Glomerular visceral epithelial cell (primary cell): Measurements from ENCODE around the gene ZSCAN32.

Experiments
- DNase-seq: peaks from one replicate; pipeline ENCODE4 v3.0.0-alpha.2; 2016; ENCODE audit errors: extremely low spot score

The ZSCAN32 gene

GRCh38 chr16:3400779-3401688 is at the start of gene ZSCAN32, which contains the start of gene ZNF174:
Gene ZSCAN32, minus strand, starts transcription at chr16:3401004. Its CDS starts 3,447 bp downstream, at chr16:3397557.
Gene ZNF174, plus strand, starts transcription at chr16:3401215. Its CDS starts 790 bp downstream, at chr16:3402005.
- DNase-seq = peak; percentile 99

- peak; percentile 31 for DNase-seq
Observed at GRCh38 chr16:3444032-3444388, 43.2 kb upstream of the ZSCAN32 start.

DNA sequence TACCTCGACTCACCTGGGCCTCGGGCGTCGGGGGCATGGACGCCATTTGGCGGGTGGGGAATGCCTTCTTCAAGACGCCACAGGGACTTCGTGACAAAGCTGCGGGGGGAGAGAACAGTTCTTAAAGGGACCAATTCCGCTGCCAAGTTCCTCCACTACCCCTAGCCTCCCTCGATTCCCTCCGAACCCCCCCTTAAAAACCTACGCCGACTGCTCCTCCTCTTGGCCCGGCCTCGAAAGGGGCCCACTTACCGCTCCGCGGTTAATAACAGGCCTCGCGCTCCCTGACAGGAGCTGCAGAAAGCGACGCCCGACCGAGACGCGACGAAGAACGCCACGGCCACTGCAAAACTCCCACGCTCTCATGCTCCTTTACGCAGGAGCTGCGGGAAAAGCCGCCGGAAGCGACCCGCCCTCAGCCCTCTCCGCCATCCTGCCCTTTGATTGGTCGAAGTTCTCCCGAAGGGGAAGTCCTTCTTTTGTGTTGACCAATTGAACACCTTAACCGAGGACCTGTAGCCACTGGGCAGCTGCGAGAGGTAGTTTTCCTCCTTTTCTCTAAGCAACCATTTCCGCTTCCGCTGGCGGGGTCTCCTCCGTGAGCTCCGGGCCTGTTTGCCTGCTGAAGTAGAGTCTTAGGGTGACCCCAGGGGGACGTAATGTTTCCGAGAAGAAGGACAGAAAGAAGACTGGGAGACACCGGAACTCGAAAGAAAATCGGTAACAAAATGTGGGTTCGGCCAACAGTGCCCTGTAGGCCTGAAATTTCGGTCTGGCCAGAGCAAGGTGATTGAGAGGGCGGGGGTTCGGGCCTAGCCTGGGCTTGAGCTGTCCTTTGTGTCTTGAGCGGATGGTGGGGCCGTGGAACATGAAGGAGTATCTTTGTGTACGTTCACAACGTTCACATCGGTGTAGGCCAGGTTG is 42.6 kb upstream of the ZSCAN32 start, which contains the start of the genes NAA60 and ZNF597:
NAA60 (plus strand) TSS at position 573 of the 924 bp plus-strand sequence. CDS start 32,548 bp downstream, outside the sequence.
ZNF597 (minus strand) TSS at position 397 of the 924 bp plus-strand sequence; CDS start at position 46, 351 bp downstream.
- DNase-seq = peak; percentile 84

- DNase-seq = no peak
Observed at GRCh38 chr16:3439637-3440036, 38.8 kb upstream of the ZSCAN32 start.

DNA sequence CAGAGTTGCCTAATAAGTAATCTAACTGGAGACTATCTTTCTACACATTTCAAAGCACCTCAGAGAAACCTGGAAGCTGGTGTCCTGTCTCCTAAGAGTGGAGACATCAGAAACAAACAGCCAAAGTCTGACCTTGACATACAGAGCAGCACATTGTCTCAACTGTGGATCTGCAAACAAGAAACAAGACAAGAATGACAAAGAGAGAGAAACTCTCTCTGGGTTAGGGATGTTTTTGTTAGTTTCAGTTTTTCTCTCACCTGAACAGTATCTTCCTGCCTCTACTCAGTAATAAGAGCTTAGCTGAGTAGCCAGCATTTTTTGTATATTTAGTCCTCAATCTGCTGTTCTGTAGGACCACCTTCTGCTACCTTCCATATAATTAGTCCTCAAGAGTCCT is 33.6 kb upstream of the ZSCAN32 start:
- DNase-seq = no peak

- DNase-seq = no peak
Observed at GRCh38 chr16:3431779-3432219, 31.0 kb upstream of the ZSCAN32 start.

DNA sequence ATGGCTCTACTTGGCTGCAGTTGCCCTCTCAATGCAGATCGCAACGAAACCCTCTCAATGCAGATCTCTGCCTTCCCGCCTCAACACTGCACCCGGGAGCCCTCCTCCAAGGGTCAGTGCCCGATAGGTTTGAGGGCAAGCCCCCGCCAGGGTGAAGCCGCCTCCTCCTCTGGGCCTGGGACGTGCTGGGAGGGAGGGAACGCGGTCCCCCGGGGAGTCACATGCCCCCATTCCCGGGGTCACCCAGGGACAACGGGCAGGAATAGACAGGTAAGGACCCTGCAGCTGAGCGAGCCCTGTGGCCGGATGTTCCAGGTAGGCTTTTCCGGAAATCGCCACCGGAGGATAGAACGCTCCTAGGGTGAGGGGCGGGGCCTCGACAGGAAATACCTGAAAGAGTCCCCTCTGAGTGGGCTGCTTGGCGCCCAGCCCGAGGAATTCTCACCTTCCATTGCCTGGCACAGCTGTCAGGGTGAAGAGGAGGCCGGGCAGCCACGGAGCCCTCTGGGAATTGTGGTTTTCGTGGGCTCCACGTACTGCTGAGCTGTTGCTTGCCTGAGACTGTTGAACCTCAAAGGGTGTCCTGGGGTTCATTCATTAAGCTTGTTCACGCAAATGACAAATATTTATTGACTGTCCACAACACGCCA is 13.1 kb upstream of the ZSCAN32 start:
- no peak for DNase-seq

DNA sequence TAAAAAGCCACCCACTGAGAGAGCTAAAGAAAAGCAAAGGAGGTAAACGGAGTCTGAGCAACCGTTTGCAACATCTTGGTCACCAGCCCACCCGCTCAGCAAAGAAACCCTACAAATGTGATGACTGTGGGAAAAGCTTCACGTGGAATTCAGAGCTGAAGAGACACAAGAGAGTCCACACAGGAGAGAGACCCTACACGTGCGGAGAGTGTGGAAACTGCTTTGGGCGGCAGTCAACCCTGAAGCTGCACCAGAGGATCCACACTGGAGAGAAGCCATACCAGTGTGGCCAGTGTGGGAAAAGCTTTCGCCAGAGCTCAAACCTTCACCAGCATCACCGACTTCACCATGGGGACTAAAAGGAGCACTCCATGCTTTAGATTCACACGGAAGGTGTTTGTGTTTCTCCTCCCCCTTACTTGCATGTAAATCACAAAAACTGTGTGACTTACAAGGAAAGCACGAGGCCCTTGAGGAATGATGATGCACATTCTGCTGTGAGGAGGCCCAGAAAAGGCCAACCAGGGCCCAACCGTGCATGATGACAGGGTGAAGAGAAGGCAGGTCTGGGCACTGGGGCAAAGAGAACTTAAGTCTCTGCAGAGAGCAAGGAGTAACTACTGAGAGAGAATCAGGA is 7.9 kb upstream of the ZSCAN32 start:
- DNase-seq = no peak

DNA sequence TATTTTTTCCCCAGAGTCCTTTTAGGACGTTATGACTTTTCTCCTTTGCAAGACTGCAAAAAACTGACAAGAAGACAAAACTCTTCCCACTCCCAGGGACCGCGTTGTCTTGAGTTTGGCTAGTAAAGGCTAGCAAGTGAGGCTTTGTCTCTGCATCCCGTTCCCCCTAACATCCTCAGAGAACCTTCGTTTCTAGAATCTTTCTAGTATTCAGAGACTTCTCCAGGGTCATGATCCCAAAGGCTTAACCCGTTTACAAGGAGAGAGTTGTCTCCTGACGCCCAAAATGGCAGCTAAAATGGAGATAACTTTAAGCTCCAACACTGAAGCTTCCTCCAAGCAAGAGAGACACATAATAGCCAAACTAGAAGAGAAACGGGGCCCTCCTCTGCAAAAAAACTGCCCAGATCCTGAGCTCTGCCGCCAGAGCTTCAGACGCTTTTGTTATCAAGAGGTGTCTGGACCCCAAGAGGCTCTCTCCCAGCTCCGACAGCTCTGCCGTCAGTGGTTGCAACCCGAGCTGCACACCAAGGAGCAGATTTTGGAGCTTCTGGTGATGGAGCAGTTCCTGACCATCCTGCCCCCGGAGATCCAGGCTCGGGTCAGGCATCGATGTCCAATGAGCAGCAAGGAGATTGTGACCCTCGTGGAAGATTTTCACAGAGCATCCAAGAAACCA is 1.1 kb upstream of the ZSCAN32 start:
- DNase-seq = peak; percentile 3

- DNase-seq = peak; percentile 1
Observed at GRCh38 chr16:3400446-3400778, 392 bp downstream of the ZSCAN32 start.

GRCh38 chr16:3389663-3390338 is 11.0 kb downstream of the ZSCAN32 start:
- no peak for DNase-seq

DNA sequence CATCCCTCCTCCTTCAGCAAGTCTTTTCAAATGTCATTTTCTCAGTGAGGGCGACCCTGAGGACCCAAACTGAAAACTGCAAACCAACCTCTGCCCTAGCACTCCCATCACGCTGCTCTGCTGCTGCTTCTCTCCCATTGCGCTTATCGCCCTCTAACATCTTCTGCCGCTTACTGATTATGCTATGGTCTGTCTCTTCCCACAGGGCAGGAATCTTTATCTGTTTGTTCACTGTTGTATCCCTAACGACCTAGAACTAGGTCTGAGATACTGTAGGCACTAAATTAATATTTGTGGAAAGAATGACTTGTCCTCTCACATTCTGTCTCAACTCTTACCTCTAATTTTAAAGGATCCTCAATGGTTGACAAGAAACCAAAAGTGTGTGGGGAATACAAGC is 12.5 kb downstream of the ZSCAN32 start:
- DNase-seq = no peak

DNA sequence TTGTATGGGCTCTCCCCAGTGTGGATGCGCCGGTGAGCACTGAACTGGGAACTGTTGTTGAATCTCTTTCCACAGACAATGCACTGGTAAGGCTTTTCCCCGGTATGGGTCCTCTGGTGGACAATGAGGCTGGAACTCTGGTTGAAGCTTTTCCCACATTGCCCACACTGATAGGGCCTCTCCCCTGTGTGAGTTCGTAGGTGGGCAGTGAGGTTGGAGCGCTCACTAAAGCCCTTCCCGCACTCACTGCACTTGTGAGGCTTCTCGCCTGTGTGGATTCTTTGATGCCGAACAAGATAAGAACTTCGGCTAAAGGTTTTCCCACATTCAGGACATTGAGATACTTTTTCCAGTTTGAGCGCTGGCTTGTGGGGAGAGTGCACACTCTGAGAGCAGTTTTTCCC is 17.8 kb downstream of the ZSCAN32 start:
- no peak for DNase-seq

DNA sequence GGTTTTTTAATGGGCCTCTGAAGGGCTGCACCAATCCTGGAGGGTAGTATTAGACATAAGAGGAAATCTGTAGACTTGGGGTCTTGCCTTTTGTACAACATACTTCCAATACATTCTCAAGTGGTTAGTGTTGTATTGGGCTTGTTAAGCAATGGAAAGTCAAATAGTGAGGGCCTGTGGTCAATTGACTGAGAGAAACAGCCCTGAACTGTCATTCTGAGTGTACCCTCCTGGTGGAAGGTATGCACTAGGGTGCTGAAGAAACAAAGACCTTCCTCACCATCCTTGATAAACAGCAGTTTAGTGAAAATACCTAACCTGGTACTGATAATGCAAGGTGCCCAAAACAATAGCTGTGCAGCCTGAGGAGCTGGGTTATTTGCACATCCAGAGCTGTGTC is 22.9 kb downstream of the ZSCAN32 start:
- no peak for DNase-seq

DNA sequence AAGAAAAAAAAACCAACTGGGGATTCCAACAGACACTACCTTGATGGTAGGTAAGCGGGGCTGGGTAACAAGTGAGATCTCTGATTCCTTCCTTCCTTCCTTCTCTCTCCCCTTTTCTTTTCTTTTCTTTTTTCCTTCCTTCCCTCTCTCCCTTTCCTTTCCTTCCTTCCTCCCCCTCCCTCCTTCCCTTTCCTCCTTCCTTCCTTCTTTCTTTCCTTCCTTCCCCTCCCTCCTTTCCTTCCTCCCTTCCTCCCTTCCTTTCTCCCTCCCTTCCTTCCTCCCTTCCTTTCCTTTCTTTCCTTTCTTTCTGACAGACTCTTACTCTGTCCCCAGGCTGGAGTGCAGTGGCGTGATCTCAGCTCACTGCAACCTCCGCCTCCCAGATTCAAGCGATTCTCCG is 25.1 kb downstream of the ZSCAN32 start:
- DNase-seq = no peak

GRCh38 chr16:3369073-3369472 is 31.7 kb downstream of the ZSCAN32 start:
- DNase-seq = no peak

DNA sequence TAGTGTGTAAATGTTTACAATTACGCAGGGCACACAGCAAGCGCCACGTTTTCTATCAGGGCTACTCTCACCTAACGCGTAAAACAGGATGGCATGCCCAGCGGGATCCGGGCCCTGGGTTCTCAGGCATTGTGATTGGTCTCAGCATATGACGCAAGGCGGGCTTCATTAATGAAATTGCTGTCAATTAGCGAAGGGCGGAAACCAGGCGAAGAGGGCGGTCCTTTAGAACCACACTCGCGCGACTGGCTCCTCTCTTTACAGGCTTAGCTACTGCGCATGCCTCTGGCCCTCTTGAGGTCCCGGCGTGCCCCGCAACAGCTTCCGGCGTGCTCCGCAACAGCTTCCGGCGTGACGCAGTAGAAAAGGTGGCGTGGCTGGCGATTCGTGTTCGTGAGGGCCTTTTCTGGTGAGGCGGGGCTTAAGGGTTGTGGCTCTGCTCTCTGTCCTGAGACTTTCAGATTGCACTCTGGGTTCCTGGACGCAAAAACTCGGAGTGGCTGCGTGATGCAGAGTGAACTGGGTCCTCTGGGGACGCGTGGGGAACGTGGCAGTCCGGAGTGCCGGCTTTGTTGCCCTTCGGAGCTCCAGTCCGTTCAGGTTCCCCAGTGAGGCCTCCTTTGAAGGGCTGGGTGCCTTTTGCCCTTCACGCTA is 35.9 kb downstream of the ZSCAN32 start:
- peak; percentile 84 for DNase-seq

DNA sequence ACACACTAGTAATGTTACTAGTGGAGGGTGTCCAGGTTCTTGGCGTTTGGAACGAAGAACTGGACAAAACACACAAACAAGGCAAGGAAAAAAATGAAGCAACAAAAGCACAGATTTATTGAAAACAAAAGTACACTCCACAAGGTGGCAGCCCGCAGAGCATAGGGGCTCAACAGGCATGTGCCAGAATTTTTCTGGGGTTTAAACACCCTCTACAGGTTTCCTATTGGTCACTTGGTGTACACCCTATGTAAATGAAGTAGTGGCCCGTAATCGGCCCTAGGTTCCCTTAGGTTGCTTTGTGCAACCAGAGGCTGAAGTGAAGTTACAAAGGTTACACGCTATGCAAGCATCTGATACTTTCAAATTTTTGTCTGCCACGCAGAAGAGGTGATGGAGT is 37.0 kb downstream of the ZSCAN32 start:
- DNase-seq = no peak

- DNase-seq = no peak
Observed at GRCh38 chr16:3362931-3363330, 37.9 kb downstream of the ZSCAN32 start.

- DNase-seq = peak; percentile 36
Observed at GRCh38 chr16:3358871-3359270, 41.9 kb downstream of the ZSCAN32 start.
